ENCODE data around the gene RXRA.
"Not testable (repeated sequence)": the region's sequence is repeated elsewhere in the genome, so short reads cannot be mapped to it uniquely, and the experiment has no call there.

RXRA gene

GRCh38 chr9:134308639-134309220 lies 17.5 kb upstream of the RXRA start:
- DNase-seq (ENCODE audit: low read depth), result not testable (repeated sequence)

- no peak for DNase-seq (ENCODE audit: low read depth)
These were observed 12.8 kb upstream of the RXRA start for GRCh38 chr9:134313470-134313869.

- no peak for DNase-seq (ENCODE audit: low read depth)
These were observed 12.0 kb upstream of the RXRA start for GRCh38 chr9:134314039-134314949.

- DNase-seq (ENCODE audit: low read depth), result no peak
These were observed 11.1 kb upstream of the RXRA start for GRCh38 chr9:134314950-134315715.

- no peak for DNase-seq (ENCODE audit: low read depth)
These were observed 10.4 kb upstream of the RXRA start for GRCh38 chr9:134315716-134316448.

- no peak for DNase-seq (ENCODE audit: low read depth)
These were observed 9.7 kb upstream of the RXRA start for GRCh38 chr9:134316449-134317160.

- no peak for DNase-seq (ENCODE audit: low read depth)
These were observed 8.9 kb upstream of the RXRA start for GRCh38 chr9:134317400-134317789.

- DNase-seq (ENCODE audit: low read depth), result no peak
These were observed 8.4 kb upstream of the RXRA start for GRCh38 chr9:134317790-134318414.

GRCh38 chr9:134318481-134318891 lies 7.8 kb upstream of the RXRA start:
- no peak for DNase-seq (ENCODE audit: low read depth)

GRCh38 chr9:134318941-134319305 lies 7.3 kb upstream of the RXRA start:
- DNase-seq (ENCODE audit: low read depth), result no peak

- DNase-seq (ENCODE audit: low read depth), result no peak
These were observed 6.7 kb upstream of the RXRA start for GRCh38 chr9:134319306-134320125.

- no peak for DNase-seq (ENCODE audit: low read depth)
These were observed 6.0 kb upstream of the RXRA start for GRCh38 chr9:134320126-134320867.

GRCh38 chr9:134320868-134321471 lies 5.3 kb upstream of the RXRA start:
- no peak for DNase-seq (ENCODE audit: low read depth)

GRCh38 chr9:134321531-134321930 lies 4.7 kb upstream of the RXRA start:
- DNase-seq (ENCODE audit: low read depth), result no peak

GRCh38 chr9:134321946-134322741 lies 4.1 kb upstream of the RXRA start:
- no peak for DNase-seq (ENCODE audit: low read depth)

GRCh38 chr9:134322781-134323241 lies 3.4 kb upstream of the RXRA start:
- DNase-seq (ENCODE audit: low read depth), result no peak

GRCh38 chr9:134323741-134324358 lies 2.4 kb upstream of the RXRA start:
- DNase-seq (ENCODE audit: low read depth), result no peak
